Right ventricle myocardium inferior (tissue), 1 donor: ENCODE measurements around the gene KLC1. TPM values are rescaled to one million over a fixed set of nuclear protein-coding genes. Genes with fewer than 3 reads are reported as not detected.

Experiments used
- ATAC-seq: fragments of 200-7000 bp; cut with Tn5 transposase; one replicate; pipeline ENCODE4 v1.9.1; 2020; ENCODE audit warnings: mild to moderate bottlenecking, moderate library complexity
- DNase-seq: peaks from one replicate; pipeline ENCODE4 v3.0.0; 2021; ENCODE audit errors: missing footprints
- intact Hi-C: fragments of 100-400 bp; cut with DNase I; formaldehyde crosslinking; loops from one replicate; pipeline ENCODE4 v1.11.0; 2022
- total RNA-seq: library from RNA; stranded (reverse); fragmentation: NEBNext Ultra II Directional; extraction: Animal tissue kit (Norgen Biotek cat#: 25700); gene quantifications from one replicate; pipeline ENCODE4 v1.2.1, GENCODE V29; 2021
- donor health status: DM: no; HTN: yes; CAD: no; lungs with severe emphysema.

KLC1 gene
- total RNA-seq, 1 donor from 2014 or later, result 151 TPM

DNA sequence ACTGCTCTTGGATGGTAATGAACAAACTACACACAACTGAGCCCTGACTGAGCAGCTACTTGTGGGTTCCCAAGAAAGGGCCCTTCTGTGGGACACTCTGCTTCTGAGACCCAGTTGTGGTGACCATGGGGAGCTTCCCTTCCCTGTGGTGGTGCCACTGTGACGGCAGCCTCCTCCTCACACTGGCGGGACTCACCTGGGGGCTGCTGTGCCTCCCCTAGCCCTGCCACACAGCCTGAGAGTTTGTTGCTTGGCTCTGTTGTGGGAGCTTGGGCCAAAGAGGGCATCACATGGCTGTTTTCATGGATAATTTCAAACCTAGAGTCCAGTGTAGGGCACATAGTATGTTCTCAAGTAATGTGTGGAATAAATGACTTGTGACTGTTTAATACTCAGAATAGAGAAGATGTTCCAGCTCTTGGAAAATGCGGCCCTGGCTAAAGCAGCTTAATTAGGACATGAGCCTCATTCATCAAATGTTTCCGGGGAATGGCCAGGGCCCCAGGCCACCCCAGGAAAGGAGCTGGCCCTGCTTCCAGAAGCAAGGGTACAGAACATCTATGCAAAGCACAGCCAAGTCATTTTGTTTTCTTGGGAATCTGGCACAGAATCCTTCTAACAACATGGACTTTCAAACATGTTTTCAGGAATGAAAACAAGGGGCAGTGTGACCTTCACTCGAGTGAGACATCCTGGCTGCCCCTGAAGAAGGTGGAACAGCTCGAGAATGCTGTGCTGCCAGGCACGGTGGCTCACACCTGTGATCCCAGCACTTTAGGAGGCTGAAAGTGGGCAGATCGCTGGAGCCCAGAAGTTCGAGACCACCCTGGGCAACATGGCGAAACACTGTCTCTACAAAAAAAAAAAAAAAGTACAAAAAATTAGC is 107.8 kb downstream of the KLC1 start:
- ATAC-seq (no peak), DNase-seq (peak; percentile 43)
- intact Hi-C loops, result no loop called here

DNA sequence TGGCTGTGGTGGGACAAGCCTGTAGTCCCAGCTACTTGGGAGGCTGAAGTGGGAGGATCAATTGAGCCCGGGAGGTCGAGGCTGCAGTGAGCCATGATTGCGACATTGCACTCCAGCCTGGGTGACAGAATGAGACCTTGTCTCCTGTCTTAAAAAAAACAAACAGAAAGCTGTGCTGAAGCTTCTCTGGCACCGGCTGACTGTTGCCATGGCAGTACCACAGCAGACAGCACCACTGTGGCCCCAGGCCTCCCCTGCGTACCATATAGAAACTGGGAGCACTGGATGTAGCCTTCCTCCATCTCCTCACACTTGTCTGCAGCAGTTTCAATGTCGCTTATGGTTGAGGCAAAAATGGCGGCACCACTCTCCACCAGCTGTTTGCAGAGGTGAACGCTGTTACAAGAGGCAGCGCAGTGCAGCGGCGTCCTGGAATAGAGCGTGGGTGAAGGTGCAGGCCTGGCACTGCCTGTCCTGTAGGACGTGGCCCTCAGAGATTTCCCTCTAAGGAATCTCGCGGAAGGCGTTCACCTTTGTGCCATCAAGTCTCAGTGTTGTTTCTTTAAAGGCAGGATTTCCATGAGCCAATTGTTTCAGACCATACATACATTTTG is 108.5 kb downstream of the KLC1 start:
- no peak for ATAC-seq
- no peak for DNase-seq
- intact Hi-C loops, result no loop called here

DNA sequence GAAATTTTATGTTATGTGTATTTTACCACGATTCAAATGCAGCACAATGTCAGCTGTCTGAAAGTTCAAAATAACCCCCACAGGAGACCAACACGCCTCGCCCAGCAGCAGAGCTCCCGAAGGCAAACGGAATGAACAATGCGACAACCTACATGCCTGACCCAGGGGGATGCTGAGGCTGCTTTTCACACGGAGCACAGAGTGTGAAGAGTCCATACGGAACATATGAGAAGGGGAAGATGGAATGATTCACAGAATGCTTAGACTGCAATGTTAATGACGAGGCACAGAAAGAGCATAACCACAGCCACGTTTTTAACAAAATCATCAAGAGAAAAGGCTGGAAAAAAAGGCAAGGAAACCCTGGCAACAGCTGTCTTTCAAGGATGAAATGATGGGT is 109.2 kb downstream of the KLC1 start:
- ATAC-seq, result no peak
- intact Hi-C loops, result no loop called here
- DNase-seq, result no peak

DNA sequence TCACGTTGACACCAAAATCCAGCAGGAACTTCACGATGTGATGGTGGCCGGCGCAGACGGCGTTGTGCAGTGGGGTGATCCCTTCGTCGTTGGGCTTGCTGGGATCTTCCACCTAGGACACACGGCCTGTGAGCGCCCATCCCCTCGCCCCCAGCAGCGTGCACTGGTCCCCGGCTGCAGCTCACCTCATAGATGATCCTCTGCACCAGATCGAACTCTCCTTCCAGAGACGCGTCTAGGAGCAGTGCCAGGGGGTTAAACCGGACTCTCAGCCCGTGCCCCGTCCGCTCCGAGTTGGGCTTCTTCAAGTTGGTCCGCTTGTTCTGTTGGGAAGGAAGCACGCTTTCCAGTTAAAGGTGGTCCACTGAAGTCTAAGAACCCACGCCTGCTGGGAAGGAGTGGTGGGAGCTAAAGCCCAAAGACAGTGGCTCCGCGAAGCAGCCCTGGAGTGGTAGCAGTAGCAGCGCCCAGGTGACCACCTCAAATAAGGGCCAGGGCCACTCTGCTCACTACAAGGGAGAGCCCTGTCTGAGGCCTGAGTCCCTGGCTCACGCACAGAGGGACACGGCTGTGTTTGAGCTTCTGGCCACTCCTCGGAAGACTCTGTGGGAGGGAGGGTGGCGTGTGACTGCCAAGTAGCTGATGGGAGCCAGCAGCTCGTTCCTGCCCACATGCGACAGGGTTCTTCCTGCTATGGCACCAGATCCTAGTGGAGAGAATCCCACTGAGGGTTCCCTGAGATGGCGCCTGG is 109.9 kb downstream of the KLC1 start:
- DNase-seq (no peak), ATAC-seq (no peak)
- intact Hi-C loops, result no loop called here

DNA sequence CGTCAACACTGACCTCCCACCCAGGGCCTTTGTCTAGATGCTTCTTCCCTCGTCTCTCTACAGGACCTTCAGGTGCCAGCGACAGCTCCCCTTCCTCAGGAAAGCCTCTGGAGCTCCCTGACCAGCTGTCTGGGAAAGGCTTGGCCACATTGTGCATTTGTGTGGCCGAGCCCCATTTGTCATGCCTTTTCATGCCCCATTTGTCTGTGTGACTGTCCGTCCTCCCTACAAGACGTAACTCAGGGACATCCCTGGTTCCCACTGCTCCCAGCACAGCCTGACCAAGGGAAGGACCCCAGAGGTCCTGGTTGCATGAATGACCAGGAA is 110.4 kb downstream of the KLC1 start:
- ATAC-seq (no peak), DNase-seq (no peak)
- intact Hi-C loops, result no loop called here

DNA sequence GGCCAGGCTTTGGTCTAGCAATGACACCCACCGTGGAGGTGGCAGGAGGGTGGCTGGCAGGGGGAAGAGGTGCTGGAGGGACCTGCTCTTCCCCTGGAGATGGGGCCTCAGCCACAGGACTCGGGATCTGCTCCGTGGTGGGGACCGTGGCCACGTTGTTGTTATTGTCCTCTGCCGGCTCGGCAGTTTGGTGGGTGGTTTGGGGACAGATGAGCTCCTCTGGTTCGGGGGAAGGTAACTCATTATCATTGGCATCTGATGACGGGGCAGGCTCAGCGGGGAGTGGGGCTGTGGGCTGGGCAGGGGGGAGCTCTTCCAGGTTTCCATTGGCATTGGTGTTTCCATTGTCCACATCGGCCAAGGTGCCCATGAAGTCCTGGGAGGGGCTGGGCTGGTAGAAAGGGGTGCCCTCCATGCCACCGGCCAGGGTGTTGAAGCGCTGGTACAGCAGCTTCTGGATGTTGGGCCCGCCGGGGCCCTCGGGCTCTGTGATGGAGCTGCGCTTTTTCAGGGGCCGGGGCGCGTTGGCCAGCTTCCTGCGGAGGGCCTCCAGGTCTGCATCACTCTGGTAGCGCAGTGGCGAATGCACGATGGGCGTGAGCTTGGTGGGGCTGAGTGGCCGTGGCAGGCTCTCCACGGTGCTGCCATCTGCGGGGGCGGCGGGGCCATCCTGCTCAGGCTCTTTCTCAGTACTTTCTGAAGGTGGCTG is 110.9 kb downstream of the KLC1 start:
- no peak for ATAC-seq
- DNase-seq, result no peak
- intact Hi-C loops, result no loop called here

DNA sequence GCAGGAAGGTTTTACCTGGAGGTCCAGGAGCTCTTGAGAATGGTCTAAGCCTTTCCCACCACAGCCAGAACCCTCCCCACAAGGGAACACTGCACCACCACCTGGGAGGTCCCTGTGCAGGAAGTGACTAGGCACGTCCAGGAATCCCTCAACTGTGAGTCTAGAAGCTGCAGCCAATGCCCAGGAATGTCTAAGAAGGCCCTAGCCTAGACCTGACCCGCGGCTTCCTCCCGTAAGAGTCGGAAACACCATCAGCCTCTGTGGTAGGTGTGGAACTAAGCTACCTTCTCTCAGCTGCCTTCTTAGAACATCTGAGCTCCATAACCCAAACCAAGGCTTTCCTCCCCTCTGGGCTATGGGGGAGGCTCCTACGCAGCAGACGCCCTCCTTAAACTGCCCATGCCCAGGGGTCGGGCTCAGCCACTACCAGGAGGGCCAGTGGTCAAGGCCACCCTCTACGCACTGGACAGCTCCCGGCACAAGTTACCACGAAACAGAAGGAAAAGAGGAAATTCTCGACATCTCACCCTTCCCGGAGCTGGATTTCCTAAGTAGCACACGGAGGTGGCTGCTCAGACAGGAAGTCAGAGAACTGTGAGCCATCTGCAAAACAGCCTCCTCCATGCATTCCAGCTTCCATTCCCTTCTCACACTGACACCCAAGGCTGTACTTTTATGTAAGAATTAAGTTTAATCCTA is 112.1 kb downstream of the KLC1 start:
- intact Hi-C loops, result no loop called here

DNA sequence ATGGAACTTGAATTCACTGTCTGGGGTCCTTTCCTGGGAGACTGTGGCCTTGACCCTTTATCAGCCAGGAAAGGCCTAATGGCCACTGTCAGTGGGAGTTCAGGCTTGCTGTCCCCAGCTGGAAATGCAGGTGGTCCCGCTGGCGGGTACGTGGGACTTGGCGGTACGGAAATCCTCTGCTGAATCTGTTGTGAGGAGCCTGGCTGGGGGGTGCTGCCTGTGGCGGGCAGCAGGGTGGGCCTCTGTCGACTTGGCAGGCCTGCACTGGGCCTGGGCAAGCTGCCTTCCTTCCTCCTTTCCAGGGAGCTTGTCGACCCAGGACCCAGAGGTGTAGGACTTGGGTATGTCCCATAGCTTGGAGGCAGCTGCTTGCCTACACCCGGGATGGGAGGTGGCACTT is 112.9 kb downstream of the KLC1 start:
- ATAC-seq, result no peak
- intact Hi-C loops, result no loop called here
- no peak for DNase-seq

More for the DNA sequence above, 112.1 kb downstream of the KLC1 start:
- no peak for DNase-seq
- no peak for ATAC-seq

DNA sequence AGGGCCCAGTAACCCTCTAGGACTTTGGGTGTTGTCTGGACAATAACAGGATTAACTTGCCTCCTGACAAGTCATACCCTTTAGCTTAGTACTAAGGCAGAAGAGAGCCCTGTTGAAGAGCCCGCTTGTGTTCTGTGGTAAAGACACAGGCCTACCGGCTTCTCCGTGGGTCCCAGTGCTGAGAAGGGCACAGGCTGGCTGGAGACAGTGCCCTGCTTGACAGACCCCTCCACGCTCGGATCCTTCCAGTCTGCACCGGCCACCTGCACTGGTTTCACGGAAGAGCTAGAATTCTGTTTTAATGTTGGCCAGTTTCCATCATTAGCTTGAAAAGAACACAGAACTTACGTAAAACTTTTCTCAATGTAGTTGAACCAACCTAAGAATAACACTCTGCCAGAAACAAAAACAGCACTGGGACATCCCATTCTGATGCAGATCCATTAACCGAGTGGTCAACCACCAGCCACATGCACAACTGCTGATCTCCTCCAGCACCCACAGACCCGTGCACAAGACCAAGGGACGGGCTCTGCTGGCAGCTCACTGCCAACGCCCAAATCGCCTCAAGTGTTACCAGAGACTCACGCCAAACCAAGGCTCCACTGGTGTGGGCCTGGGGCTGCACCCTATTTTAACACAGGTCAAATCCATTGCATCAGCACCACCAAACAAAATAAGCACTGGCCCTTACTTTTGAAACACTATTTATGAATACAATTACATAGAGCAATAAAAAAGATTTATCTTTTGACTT is 113.7 kb downstream of the KLC1 start:
- ATAC-seq (no peak), DNase-seq (no peak)
- intact Hi-C loops, result no loop called here

DNA sequence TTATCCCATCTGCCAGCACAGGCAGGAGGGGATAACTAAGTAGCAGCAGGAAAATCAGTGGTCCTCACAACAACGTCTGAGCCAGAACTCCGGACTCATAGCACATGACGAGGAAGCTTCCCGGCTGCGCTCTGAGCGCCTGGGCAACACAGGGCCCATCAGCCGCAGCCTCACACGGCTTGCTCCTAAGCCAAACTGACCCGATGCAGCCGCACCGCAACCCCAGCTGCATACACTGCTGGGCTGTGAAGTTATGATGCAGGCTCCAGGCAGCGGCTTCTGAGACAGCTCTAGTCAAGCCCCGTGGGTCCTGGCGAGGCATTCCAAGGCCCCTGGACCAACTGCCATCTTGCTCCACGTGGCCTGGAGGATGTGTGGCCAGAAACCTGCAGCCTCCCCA is 114.7 kb downstream of the KLC1 start:
- intact Hi-C loops, result no loop called here
- no peak for ATAC-seq
- DNase-seq, result no peak

DNA sequence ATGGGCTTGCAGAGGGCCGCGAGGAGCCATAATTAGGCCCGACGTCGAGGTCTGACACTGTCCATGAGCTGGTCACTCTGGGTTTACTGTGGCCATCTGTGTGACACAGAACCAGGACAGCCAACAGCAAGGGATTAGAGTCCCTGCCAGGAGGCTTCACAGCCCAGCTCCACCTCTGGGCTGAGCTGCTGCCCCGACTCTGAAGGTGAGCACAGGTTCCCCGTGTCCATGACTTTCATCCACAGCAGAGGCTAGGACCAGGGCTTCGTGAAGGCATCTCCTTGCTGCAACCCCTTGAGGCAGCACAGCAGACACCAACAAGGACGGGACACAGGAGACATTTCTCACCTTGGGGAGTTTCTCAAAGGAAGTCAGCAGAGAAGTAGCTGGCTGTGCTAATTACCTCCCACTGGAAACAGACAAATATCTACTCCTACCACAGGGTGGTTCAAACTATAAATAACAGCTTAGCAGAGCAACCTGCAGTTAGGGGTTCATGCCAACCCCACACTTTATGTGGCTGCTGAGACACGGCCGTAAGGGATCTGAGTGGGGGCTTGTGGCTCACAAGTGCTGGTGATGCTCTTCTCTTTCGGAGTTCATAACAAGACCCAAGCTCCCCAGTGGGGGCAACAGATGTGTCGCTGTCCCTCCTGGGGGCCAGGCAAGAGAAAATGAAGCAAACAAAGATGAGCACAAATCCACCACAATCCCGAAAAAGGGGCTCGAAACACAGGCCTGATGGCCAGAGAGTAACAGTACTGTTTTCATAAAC is 115.8 kb downstream of the KLC1 start:
- intact Hi-C loops, result no loop called here
- DNase-seq (no peak), ATAC-seq (no peak)

DNA sequence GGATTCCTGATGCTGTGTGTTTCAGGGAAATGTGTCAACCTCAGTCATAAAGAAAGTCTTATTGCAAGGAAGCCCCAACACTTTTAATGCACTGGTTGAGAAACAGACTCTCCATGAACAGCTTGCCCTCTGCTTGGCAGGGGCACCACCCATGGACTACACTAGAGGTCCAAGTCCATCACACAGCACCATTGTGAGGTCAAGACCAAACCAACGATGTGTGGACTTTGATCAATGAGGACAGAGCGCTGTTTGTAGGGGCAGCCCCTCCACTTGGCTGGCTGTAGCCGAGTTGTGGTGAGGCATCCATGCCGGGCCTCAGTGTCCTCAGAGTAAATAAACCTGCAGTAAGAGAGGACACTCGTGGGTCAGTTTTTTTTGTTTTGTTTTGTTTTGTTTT is 116.4 kb downstream of the KLC1 start:
- DNase-seq (no peak), ATAC-seq (no peak)
- intact Hi-C loops, result no loop called here

DNA sequence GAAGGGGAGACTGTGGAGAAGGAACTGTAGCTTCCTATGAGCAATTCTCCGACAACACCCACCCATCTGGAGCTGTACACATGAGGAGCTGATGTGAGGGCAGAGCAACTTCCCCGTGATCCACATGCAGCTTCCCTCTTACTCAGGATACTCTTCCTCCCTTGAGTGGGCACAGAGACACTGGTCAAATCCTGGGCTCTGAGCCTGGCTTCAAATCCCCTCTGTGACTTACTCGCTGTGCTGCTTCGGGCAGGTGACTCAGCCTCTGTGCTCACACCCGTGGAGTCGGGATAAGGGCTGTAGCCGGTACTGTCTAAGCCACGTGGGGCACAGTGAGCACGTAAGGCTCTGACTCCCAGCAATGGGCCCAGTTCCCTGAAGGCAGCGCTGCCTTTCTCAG is 117.7 kb downstream of the KLC1 start:
- intact Hi-C loops, result no loop called here
- ATAC-seq (no peak), DNase-seq (no peak)

DNA sequence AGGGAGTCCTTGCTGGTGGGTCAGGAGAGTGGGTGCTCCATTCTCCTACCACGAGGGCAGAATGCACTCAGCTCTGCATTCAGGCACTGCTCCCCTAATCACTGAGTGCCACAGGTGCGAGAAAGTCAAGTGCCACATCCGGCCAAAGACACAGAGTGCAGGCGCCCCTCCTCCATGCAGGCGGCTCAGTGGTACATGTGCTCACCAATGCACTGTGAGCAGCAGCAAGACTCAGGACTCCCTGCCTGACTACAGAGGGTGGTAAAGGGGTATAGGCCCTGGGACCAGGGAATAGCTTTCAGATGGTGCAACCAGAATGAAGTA is 119.5 kb downstream of the KLC1 start:
- intact Hi-C loops, result no loop called here
- ATAC-seq, result peak; percentile 26
- DNase-seq, result no peak

DNA sequence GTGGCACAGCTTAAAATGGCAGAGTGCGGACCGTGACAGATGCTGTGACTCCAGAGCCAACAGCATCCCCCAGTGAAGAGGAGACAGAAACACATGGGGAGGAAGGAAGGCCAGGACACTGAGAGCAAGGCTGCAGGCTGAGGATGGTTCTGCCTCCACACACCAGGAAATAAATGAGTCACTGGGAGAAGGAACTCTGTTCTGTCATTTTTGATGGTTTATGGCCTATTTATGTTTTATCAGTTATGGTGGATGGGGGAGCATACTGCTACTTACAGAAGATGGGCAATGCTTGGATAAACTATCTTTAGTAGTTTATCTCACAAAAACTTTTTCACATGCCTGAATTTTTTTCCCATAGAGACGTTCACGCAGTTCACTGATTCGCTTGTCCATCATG is 120.4 kb downstream of the KLC1 start:
- no peak for ATAC-seq
- intact Hi-C loops, result no loop called here
- DNase-seq, result no peak

DNA sequence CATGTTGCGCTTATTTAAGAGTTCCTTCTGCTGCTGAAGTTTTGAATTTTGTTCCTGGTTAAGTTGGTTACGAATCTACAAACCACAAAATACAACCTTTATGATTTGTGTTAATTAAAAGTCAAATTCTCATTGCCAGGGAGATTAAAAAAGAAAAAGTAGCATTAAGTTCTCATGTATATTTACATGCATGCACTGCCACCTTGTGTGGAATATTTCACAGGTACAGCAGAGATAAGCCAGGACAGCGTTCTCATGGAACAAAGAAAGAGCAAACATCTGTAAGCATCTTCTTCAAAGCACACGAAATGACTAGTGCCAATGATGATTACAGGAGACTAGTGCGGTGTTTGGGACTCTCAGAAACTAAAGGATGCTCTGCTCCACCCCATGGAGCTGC is 120.8 kb downstream of the KLC1 start:
- no peak for ATAC-seq
- DNase-seq, result no peak
- intact Hi-C loops, result no loop called here
